Rectal smooth muscle tissue (tissue), 1 donor: ENCODE measurements around the gene OR4E1.
"Not testable (repeated sequence)": the region's sequence is repeated elsewhere in the genome, so short reads cannot be mapped to it uniquely, and the experiment has no call there.

ENCODE experiments used
- H3K27ac ChIP-seq: one replicate; pipeline ENCODE4 v1.7.0; 2013; ENCODE audit warnings: low read depth, low read length, inconsistent platforms
- H3K27me3 ChIP-seq: one replicate; pipeline ENCODE4 v1.7.0; 2013; ENCODE audit warnings: low read length; ENCODE audit not compliant: control insufficient read depth, insufficient read depth
- H3K36me3 ChIP-seq: one replicate; pipeline ENCODE4 v1.7.0; 2013; ENCODE audit warnings: low read length; ENCODE audit not compliant: control insufficient read depth, insufficient read depth
- H3K4me1 ChIP-seq: one replicate; pipeline ENCODE4 v1.7.0; 2013; ENCODE audit warnings: low read length; ENCODE audit not compliant: control insufficient read depth, insufficient read depth
- H3K4me3 ChIP-seq: one replicate; pipeline ENCODE4 v1.7.0; 2013; ENCODE audit warnings: low read length
- H3K9ac ChIP-seq: one replicate; pipeline ENCODE4 v1.7.0; 2013; ENCODE audit warnings: low read length

Gene OR4E1

GRCh38 chr14:21643407-21643806, 30.2 kb downstream of the OR4E1 start:
- H3K27ac ChIP-seq, result no peak overlapping the region
- H3K9ac ChIP-seq, result no peak overlapping the region
- H3K27me3 ChIP-seq, result no peaks in the 10 kb centered on the region
- H3K36me3 ChIP-seq, result no peaks in the 10 kb centered on the region
- no peak overlapping the region for H3K4me3 ChIP-seq
- H3K4me1 ChIP-seq, result no peaks in the 10 kb centered on the region

- no peak overlapping the region for H3K4me3 ChIP-seq
- H3K9ac ChIP-seq, result no peak overlapping the region
- no peak overlapping the region for H3K27ac ChIP-seq
- no peaks in the 10 kb centered on the region for H3K27me3 ChIP-seq
- no peaks in the 10 kb centered on the region for H3K4me1 ChIP-seq
- no peaks in the 10 kb centered on the region for H3K36me3 ChIP-seq
Measured at GRCh38 chr14:21642683-21643082, 30.9 kb downstream of the OR4E1 start.

- Histone ChIP-seq H3K4me1 (no peaks in the 10 kb centered on the region), H3K27me3 (no peaks in the 10 kb centered on the region), H3K27ac (no peak within 1 kb of the TSS), H3K36me3 (no peaks in the 10 kb centered on the region), H3K4me3 (no peak within 1 kb of the TSS), H3K9ac (no peak within 1 kb of the TSS)
Measured at GRCh38 chr14:21634840-21635239, 38.8 kb downstream of the OR4E1 start, which contains the start of gene OR10G2. Gene OR10G2, minus strand, starts transcription at chr14:21634940. Its CDS starts 98 bp downstream, at chr14:21634842.

- Histone ChIP-seq H3K4me1 (no peaks in the 10 kb centered on the region), H3K36me3 (no peaks in the 10 kb centered on the region), H3K27me3 (no peaks in the 10 kb centered on the region), H3K9ac (no peak overlapping the region), H3K4me3 (no peak overlapping the region), H3K27ac (no peak overlapping the region)
Measured at GRCh38 chr14:21631084-21631483, 42.5 kb downstream of the OR4E1 start.

- H3K27me3 ChIP-seq, H3K4me3 ChIP-seq, H3K9ac ChIP-seq, H3K4me1 ChIP-seq, H3K27ac ChIP-seq, H3K36me3 ChIP-seq: not testable (repeated sequence)
Measured at GRCh38 chr14:21630503-21630902, 43.1 kb downstream of the OR4E1 start.

- no peaks in the 10 kb centered on the region for H3K36me3 ChIP-seq
- H3K4me3 ChIP-seq, result no peak overlapping the region
- H3K9ac ChIP-seq, result no peak overlapping the region
- H3K4me1 ChIP-seq, result no peaks in the 10 kb centered on the region
- H3K27ac ChIP-seq, result no peak overlapping the region
- no peaks in the 10 kb centered on the region for H3K27me3 ChIP-seq
Measured at GRCh38 chr14:21626491-21627230, 47.0 kb downstream of the OR4E1 start.
